Neural cell (in vitro differentiated cells): ENCODE results near the gene OLFM3. TPM values are rescaled to one million over a fixed set of nuclear protein-coding genes. Genes with fewer than 3 reads are reported as not detected.

Source experiments
- H2AFZ ChIP-seq: fragments of 200-600, 300-800 bp; sonication (generic), shearing (Covaris generic); 2 replicates; pipeline ENCODE4 v1.6.0; 2014; ENCODE audit warnings: low read depth, mild to moderate bottlenecking, antibody characterized with exemption, low read length, moderate library complexity
- H3F3A ChIP-seq: fragments of 200-600 bp; shearing (Covaris generic); 2 replicates; pipeline ENCODE4 v1.6.1; 2016; ENCODE audit warnings: mild to moderate bottlenecking, moderate library complexity, mixed read lengths, antibody characterized with exemption, low read length; ENCODE audit not compliant: insufficient read depth, poor library complexity, severe bottlenecking
- H3K27ac ChIP-seq: fragments of 200-600, 300-800 bp; sonication (generic), shearing (Covaris generic); 2 replicates; pipeline ENCODE4 v1.5.1; 2014; ENCODE audit warnings: mild to moderate bottlenecking, low read length, moderate library complexity
- H3K27me3 ChIP-seq: fragments of 300-800, 200-600 bp; sonication (generic), shearing (Covaris generic); 2 replicates; pipeline ENCODE4 v1.6.0; 2014; ENCODE audit warnings: mild to moderate bottlenecking, low read depth, low read length, moderate library complexity; ENCODE audit not compliant: insufficient read depth
- H3K36me3 ChIP-seq: fragments of 300-800, 200-600 bp; sonication (generic), shearing (Covaris generic); 2 replicates; pipeline ENCODE4 v1.5.1; 2014; ENCODE audit warnings: mild to moderate bottlenecking, antibody characterized with exemption, low read length, moderate library complexity; ENCODE audit not compliant: insufficient read depth
- H3K4me2 ChIP-seq: fragments of 300-800, 200-600 bp; sonication (generic), shearing (Covaris generic); 2 replicates; pipeline ENCODE4 v1.6.0; 2014; ENCODE audit warnings: mild to moderate bottlenecking, low read length
- H3K4me3 ChIP-seq: fragments of 300-800, 200-600 bp; sonication (generic), shearing (Covaris generic); 2 replicates; pipeline ENCODE4 v1.5.1; 2014; ENCODE audit warnings: mild to moderate bottlenecking, low read length, moderate library complexity
- H3K79me2 ChIP-seq: fragments of 200-600 bp; shearing (Covaris generic); replicated peaks from 2 replicates; pipeline ENCODE4 v1.6.0; 2014; ENCODE audit warnings: mild to moderate bottlenecking, low read length, moderate library complexity; ENCODE audit not compliant: insufficient read depth
- H3K9ac ChIP-seq: fragments of 300-800, 200-600 bp; sonication (generic), shearing (Covaris generic); 2 replicates; pipeline ENCODE4 v1.6.1; 2016; ENCODE audit warnings: mild to moderate bottlenecking, low read length, mixed read lengths
- H3K9me2 ChIP-seq: fragments of 200-600 bp; shearing (Covaris generic); 2 replicates; pipeline ENCODE4 v1.6.1; 2016; ENCODE audit warnings: mild to moderate bottlenecking, low read length, mixed read lengths; ENCODE audit not compliant: insufficient read depth
- H3K9me3 ChIP-seq: fragments of 200-600, 300-800 bp; sonication (generic), shearing (Covaris generic); 2 replicates; pipeline ENCODE4 v1.6.1; 2016; ENCODE audit warnings: mild to moderate bottlenecking, mixed run types, low read length, moderate library complexity, mixed read lengths
- H4K20me1 ChIP-seq: fragments of 200-600 bp; shearing (Covaris generic); 2 replicates; pipeline ENCODE4 v1.6.1; 2016; ENCODE audit warnings: mild to moderate bottlenecking, mixed run types; ENCODE audit not compliant: insufficient read depth
- CTCF ChIP-seq: fragments of 450-650 bp; IDR thresholded peaks from 2 replicates; pipeline ENCODE4 v1.5.1; 2014; ENCODE audit warnings: antibody characterized with exemption, mild to moderate bottlenecking, moderate library complexity; ENCODE audit not compliant: poor library complexity, severe bottlenecking
- EP300 ChIP-seq: fragments of 450-650 bp; conservative IDR thresholded peaks from 2 replicates; pipeline ENCODE4 v1.6.1; 2014; ENCODE audit warnings: antibody characterized with exemption, mild to moderate bottlenecking, moderate library complexity; ENCODE audit not compliant: poor library complexity, severe bottlenecking
- EZH2 ChIP-seq: fragments of 200-600, 300-800 bp; shearing (Covaris generic), sonication (generic); IDR thresholded peaks from 2 replicates; pipeline ENCODE4 v1.6.1; 2014; ENCODE audit warnings: antibody characterized with exemption, low read length, borderline replicate concordance, mild to moderate bottlenecking; ENCODE audit not compliant: insufficient read depth, poor library complexity, severe bottlenecking
- MXI1 ChIP-seq: fragments of 450-650 bp; conservative IDR thresholded peaks from 2 replicates; pipeline ENCODE4 v1.6.1; 2014; ENCODE audit warnings: antibody characterized with exemption, mild to moderate bottlenecking; ENCODE audit not compliant: poor library complexity, severe bottlenecking
- POLR2AphosphoS5 ChIP-seq: IDR thresholded peaks from 2 replicates; pipeline ENCODE4 v1.6.1; 2012
- RAD21 ChIP-seq: fragments of 450-650 bp; conservative IDR thresholded peaks from 2 replicates; pipeline ENCODE4 v1.6.1; 2014; ENCODE audit warnings: antibody characterized with exemption, mild to moderate bottlenecking, moderate library complexity
- REST ChIP-seq: IDR thresholded peaks from 2 replicates; pipeline ENCODE4 v1.6.1; 2012; ENCODE audit warnings: borderline replicate concordance
- SMC3 ChIP-seq: fragments of 450-650 bp; conservative IDR thresholded peaks from 2 replicates; pipeline ENCODE4 v1.6.1; 2014; ENCODE audit warnings: antibody characterized with exemption, mild to moderate bottlenecking, moderate library complexity; ENCODE audit not compliant: poor library complexity
- TAF1 ChIP-seq: IDR thresholded peaks from 2 replicates; pipeline ENCODE4 v1.6.1; 2012; ENCODE audit warnings: low read depth
- polyA plus RNA-seq: library from polyadenylated mRNA; depleted of rRNA; stranded (reverse); fragments of >200 nt; gene quantifications from 2 replicates; pipeline ENCODE4 v1.2.3, GENCODE V29; 2014

OLFM3 gene
- polyA plus RNA-seq, 1 donor from 2014 or later = 7.9 TPM

GRCh38 chr1:101967871-101968270 is 28.9 kb downstream of the OLFM3 start:
- Histone ChIP-seq H3K27me3 (no peaks in the 10 kb centered on the region), H3K27ac (no peak overlapping the region), H3K9me3 (no peaks in the 10 kb centered on the region), H3K4me3 (no peak overlapping the region), H3F3A (no peaks in the 10 kb centered on the region), H3K36me3 (no peaks in the 10 kb centered on the region), H3K9ac (no peak overlapping the region), H4K20me1 (no peaks in the 10 kb centered on the region), H2AFZ (no peak overlapping the region), H3K79me2 (no peaks in the 10 kb centered on the region), H3K9me2 (no peaks in the 10 kb centered on the region), H3K4me2 (no peak overlapping the region)
- no peak for TF ChIP-seq REST
- no peak for TF ChIP-seq EP300
- no peak for TF ChIP-seq CTCF
- TF ChIP-seq SMC3 = no peak
- no peak for TF ChIP-seq POLR2AphosphoS5
- TF ChIP-seq EZH2 = no peak
- no peak for TF ChIP-seq RAD21
- TF ChIP-seq TAF1 = no peak
- TF ChIP-seq MXI1 = no peak

- no peaks in the 10 kb centered on the region for H3K27me3 ChIP-seq
- no peaks in the 10 kb centered on the region for H3K9me3 ChIP-seq
- no peaks in the 10 kb centered on the region for H3K79me2 ChIP-seq
- no peak for TF ChIP-seq MXI1
- TF ChIP-seq RAD21 = no peak
- TF ChIP-seq SMC3 = no peak
- TF ChIP-seq EZH2 = no peak
- no peak for TF ChIP-seq REST
- no peak for TF ChIP-seq TAF1
- TF ChIP-seq EP300 = no peak
- TF ChIP-seq CTCF = no peak
- no peak for TF ChIP-seq POLR2AphosphoS5
- no peaks in the 10 kb centered on the region for H3F3A ChIP-seq
- H3K9me2 ChIP-seq = no peaks in the 10 kb centered on the region
- no peaks in the 10 kb centered on the region for H3K36me3 ChIP-seq
- no peak overlapping the region for H3K4me3 ChIP-seq
- H4K20me1 ChIP-seq = no peaks in the 10 kb centered on the region
- H3K9ac ChIP-seq = no peak overlapping the region
- no peak overlapping the region for H3K4me2 ChIP-seq
- no peak overlapping the region for H2AFZ ChIP-seq
- no peak overlapping the region for H3K27ac ChIP-seq
These were observed 31.4 kb downstream of the OLFM3 start for GRCh38 chr1:101965341-101965740.
